ENCODE measurements around the gene EYA3.

GRCh38 chr1:28067523-28068090 lies 20.8 kb downstream of the EYA3 start:
- TF ChIP-seq CTCF (IDR thresholded peaks at IDR 0.05) (no peak), POLR2A (IDR thresholded peaks at IDR 0.05) (no peak)
